ENCODE results near the gene NAAA. TPM values are rescaled to one million over a fixed set of nuclear protein-coding genes. Genes with fewer than 3 reads are reported as not detected.

The NAAA gene
- total and polyA plus RNA-seq, 2 of the 13 experiments (the other 11 are each of a cell fraction or from before 2014, with no cell fraction given) = 22.4 to 24.6 TPM

- TF ChIP-seq, protein P1, sequence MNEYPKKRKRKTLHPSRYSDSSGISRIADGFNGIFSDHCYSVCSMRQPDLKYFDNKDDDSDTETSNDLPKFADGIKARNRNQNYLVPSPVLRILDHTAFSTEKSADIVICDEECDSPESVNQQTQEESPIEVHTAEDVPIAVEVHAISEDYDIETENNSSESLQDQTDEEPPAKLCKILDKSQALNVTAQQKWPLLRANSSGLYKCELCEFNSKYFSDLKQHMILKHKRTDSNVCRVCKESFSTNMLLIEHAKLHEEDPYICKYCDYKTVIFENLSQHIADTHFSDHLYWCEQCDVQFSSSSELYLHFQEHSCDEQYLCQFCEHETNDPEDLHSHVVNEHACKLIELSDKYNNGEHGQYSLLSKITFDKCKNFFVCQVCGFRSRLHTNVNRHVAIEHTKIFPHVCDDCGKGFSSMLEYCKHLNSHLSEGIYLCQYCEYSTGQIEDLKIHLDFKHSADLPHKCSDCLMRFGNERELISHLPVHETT (CRISPR knock-in tag; conservative IDR thresholded peaks at IDR 0.05) = no peak
- TF ChIP-seq, protein P2, sequence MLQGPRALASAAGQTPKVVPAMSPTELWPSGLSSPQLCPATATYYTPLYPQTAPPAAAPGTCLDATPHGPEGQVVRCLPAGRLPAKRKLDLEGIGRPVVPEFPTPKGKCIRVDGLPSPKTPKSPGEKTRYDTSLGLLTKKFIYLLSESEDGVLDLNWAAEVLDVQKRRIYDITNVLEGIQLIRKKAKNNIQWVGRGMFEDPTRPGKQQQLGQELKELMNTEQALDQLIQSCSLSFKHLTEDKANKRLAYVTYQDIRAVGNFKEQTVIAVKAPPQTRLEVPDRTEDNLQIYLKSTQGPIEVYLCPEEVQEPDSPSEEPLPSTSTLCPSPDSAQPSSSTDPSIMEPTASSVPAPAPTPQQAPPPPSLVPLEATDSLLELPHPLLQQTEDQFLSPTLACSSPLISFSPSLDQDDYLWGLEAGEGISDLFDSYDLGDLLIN (CRISPR knock-in tag; IDR thresholded peaks at IDR 0.05; ENCODE audit: borderline replicate concordance) = no peak
- no peak for TF ChIP-seq CENPBD1 (CRISPR knock-in tag; IDR thresholded peaks at IDR 0.05; ENCODE audit: borderline replicate concordance, low read depth)
- 0 out of 2 replicates have a peak, but pooled peaks have one; percentile 10 for TF ChIP-seq GATAD1 (CRISPR knock-in tag; IDR thresholded peaks at IDR 0.05)
- no peak for TF ChIP-seq MBNL3 (CRISPR knock-in tag; conservative IDR thresholded peaks at IDR 0.05)
- TF ChIP-seq ZNF562 (CRISPR knock-in tag; IDR thresholded peaks at IDR 0.05; ENCODE audit: borderline replicate concordance) = no peak
- no peak for TF ChIP-seq MED8 (CRISPR knock-in tag; IDR thresholded peaks at IDR 0.05; ENCODE audit: insufficient replicate concordance)
- 0 out of 2 replicates have a peak, but pooled peaks have one; percentile 48 for TF ChIP-seq ATF5 (CRISPR knock-in tag; IDR thresholded peaks at IDR 0.05; ENCODE audit: low read depth)
- no peak for TF ChIP-seq HNRNPH1 (optimal IDR thresholded peaks at IDR 0.05; ENCODE audit: low read depth, low read length)
- TF ChIP-seq STAG1 (CRISPR knock-in tag; IDR thresholded peaks at IDR 0.05) = no peak; the same call in 1 of the 2 replicates
- TF ChIP-seq ZNF251 (CRISPR knock-in tag; IDR thresholded peaks at IDR 0.05) = no peak
- TF ChIP-seq PPARG (CRISPR knock-in tag; conservative IDR thresholded peaks at IDR 0.05) = no peak
- TF ChIP-seq BHLHE40 (IDR thresholded peaks at IDR 0.05; ENCODE audit: low read length) = no peak; the same call in 1 of the 2 replicates
- no peak for TF ChIP-seq ZNF841 (CRISPR knock-in tag; IDR thresholded peaks at IDR 0.05; ENCODE audit: borderline replicate concordance)
- TF ChIP-seq MTF2 (CRISPR knock-in tag; IDR thresholded peaks at IDR 0.05; ENCODE audit: borderline replicate concordance) = no peak
- TF ChIP-seq, protein P3, sequence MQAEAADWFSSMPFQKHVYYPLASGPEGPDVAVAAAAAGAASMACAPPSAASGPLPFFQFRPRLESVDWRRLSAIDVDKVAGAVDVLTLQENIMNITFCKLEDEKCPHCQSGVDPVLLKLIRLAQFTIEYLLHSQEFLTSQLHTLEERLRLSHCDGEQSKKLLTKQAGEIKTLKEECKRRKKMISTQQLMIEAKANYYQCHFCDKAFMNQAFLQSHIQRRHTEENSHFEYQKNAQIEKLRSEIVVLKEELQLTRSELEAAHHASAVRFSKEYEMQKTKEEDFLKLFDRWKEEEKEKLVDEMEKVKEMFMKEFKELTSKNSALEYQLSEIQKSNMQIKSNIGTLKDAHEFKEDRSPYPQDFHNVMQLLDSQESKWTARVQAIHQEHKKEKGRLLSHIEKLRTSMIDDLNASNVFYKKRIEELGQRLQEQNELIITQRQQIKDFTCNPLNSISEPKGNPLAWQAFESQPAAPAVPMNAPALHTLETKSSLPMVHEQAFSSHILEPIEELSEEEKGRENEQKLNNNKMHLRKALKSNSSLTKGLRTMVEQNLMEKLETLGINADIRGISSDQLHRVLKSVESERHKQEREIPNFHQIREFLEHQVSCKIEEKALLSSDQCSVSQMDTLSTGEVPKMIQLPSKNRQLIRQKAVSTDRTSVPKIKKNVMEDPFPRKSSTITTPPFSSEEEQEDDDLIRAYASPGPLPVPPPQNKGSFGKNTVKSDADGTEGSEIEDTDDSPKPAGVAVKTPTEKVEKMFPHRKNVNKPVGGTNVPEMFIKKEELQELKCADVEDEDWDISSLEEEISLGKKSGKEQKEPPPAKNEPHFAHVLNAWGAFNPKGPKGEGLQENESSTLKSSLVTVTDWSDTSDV (CRISPR knock-in tag; IDR thresholded peaks at IDR 0.05) = peak; percentile 19; the same call in 1 of the 2 replicates
- TF ChIP-seq NCOR1 (IDR thresholded peaks at IDR 0.05; ENCODE audit: borderline replicate concordance, low read length) = no peak
- TF ChIP-seq HBP1 (CRISPR knock-in tag; IDR thresholded peaks at IDR 0.05; ENCODE audit: low read depth) = no peak
- no peak for TF ChIP-seq ZFP62 (CRISPR knock-in tag; IDR thresholded peaks at IDR 0.05)
- TF ChIP-seq ZC3H4 (CRISPR knock-in tag; IDR thresholded peaks at IDR 0.05; ENCODE audit: borderline replicate concordance) = no peak
Observed at GRCh38 chr4:75940692-75941253, at the start of gene NAAA (continued).

All from HepG2 (cell line).